Activated CD8-positive, alpha-beta T cell treated with anti-CD3 and anti-CD28 coated beads, Interleukin-2, amount 10 ng/mL, durations not matched to agents 7 days and 5 days (primary cell): ENCODE results near the gene METRNL. TPM values are rescaled to one million over a fixed set of nuclear protein-coding genes. Genes with fewer than 3 reads are reported as not detected.

Experiments used
- ATAC-seq: fragments of 150-1000 bp; cut with Tn5 transposase; one replicate; pipeline ENCODE4 v1.10.0; 2021; ENCODE audit warnings: moderate library complexity
- CTCF ChIA-PET: fragments of 350-600 bp; sonication (Branson Sonifier 250); formaldehyde crosslinking; loops from one replicate; lab custom pipeline; 2021; ENCODE audit warnings: antibody characterized with exemption; lab: Charles Lee
- POLR2A ChIA-PET: fragments of 350-600 bp; sonication (Branson Sonifier 250); formaldehyde crosslinking; loops from one replicate; lab custom pipeline; 2021; ENCODE audit warnings: antibody characterized with exemption; lab: Charles Lee
- DNase-seq: peaks from one replicate; pipeline ENCODE4 v3.0.0-alpha.2; 2020
- H3K27ac Mint-ChIP-seq: one replicate; pipeline ENCODE4 v1.8.0; 2021; ENCODE audit warnings: mild to moderate bottlenecking, mixed read lengths
- H3K27me3 Mint-ChIP-seq: one replicate; pipeline ENCODE4 v1.8.0; 2021; ENCODE audit warnings: low read depth, mixed read lengths
- H3K36me3 Mint-ChIP-seq: one replicate; pipeline ENCODE4 v1.8.0; 2021; ENCODE audit warnings: low read depth, mixed read lengths
- H3K4me1 Mint-ChIP-seq: one replicate; pipeline ENCODE4 v1.8.0; 2021; ENCODE audit warnings: low read depth, mixed read lengths
- H3K4me3 Mint-ChIP-seq: one replicate; pipeline ENCODE4 v1.8.0; 2021; ENCODE audit warnings: mild to moderate bottlenecking, mixed read lengths
- H3K9me3 Mint-ChIP-seq: one replicate; pipeline ENCODE4 v1.8.0; 2022; ENCODE audit warnings: mixed read lengths; ENCODE audit not compliant: insufficient read depth
- total RNA-seq, 2 experiments: library from RNA; stranded (reverse); gene quantifications; one replicate each; pipeline ENCODE4 v1.2.3, GENCODE V29; 2021

The METRNL gene
- total RNA-seq, 2 experiments from 2014 or later = 3.0 to 4.8 TPM

DNA sequence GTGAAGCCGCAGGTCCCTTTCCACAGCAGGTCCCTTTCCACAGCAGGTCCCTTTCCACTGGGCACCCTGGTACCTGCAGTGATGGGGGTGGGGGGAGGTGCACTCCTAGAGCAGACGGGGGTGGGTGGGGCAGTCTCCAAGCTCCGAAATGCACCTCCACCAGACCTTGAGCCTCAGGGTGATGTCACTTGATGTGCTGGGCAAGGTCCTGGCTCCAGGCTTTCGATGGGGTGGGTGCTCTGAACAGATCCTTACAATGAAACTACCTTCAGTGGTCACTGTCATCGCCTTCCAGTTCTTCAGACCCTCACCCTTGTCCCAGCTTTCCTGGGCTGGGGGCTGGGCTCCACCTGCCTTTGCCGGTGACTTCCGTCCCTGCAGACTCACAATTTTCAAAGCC, 1.5 kb upstream of the METRNL start:
- DNase-seq (no peak), ATAC-seq (no peak)
- no peak overlapping the region for H3K27ac Mint-ChIP-seq
- no peaks in the 10 kb centered on the region for H3K9me3 Mint-ChIP-seq
- peaks cover 13% of the 10 kb centered on the region for H3K4me1 Mint-ChIP-seq
- H3K4me3 Mint-ChIP-seq = peak overlapping the region; percentile 36
- peaks cover 27% of the 10 kb centered on the region for H3K27me3 Mint-ChIP-seq
- peaks cover 10% of the 10 kb centered on the region for H3K36me3 Mint-ChIP-seq
- ChIA-PET CTCF (interaction anchor here (2.3 kb wide), 1 partner anchor 123 kb away, joined by 4 read pairs; no protein-coding TSS in a partner anchor), POLR2A (no interaction called here)

- CTCF ChIA-PET = interaction anchor here (2.3 kb wide), 1 partner anchor 122 kb away, joined by 4 read pairs; no protein-coding TSS in a partner anchor
- ATAC-seq = peak; percentile 22
- H3K4me1 Mint-ChIP-seq = peaks cover 21% of the 10 kb centered on the region
- no peaks in the 10 kb centered on the region for H3K9me3 Mint-ChIP-seq
- H3K4me3 Mint-ChIP-seq = peak overlapping the region; percentile 36
- H3K27me3 Mint-ChIP-seq = peaks cover 27% of the 10 kb centered on the region
- DNase-seq = peak; percentile 32
- peaks cover 12% of the 10 kb centered on the region for H3K36me3 Mint-ChIP-seq
- POLR2A ChIA-PET = interaction anchor here (1.0 to 1.1 kb wide), 2 partner anchors 25 to 122 kb away, joined by 4 read pairs; no protein-coding TSS in a partner anchor
- H3K27ac Mint-ChIP-seq = no peak overlapping the region
These were observed 744 bp upstream of the METRNL start for GRCh38 chr17:83078378-83079351.

DNA sequence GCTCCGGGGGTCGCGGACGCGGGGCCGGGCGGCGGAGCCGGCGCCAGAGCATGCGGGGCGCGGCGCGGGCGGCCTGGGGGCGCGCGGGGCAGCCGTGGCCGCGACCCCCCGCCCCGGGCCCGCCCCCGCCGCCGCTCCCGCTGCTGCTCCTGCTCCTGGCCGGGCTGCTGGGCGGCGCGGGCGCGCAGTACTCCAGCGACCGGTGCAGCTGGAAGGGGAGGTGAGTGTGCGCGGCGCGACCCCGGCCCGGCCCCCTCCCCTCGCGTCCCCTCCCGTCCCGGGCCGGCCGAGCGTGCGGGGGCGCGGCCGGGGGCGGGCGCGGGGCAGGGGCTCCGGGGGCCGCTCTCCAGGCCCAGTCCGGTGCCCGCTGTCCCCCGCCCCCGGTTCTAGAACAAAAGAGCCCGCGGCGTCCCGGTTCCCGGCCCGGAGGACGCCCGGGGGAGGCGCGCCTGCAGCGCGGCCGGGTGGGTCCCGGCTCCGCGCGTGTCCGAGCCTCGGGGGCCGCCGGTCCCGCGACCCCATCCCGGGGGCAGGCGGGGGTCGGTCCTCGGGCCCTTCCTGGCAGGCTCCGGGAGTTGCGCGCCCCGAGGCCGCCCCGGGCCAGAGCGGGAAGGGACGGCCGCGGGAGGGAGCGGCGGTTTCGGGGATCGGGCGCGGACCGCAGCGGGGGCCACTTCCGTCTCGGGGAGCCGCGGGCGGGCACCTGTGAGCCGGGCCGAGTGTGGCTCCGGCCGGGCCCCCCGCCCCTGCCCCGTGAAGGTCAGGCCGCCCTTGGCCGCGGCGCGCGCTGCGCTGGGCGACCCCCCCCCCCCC, 563 bp downstream of the METRNL start:
- peaks cover 12% of the 10 kb centered on the region for H3K36me3 Mint-ChIP-seq
- peaks cover 33% of the 10 kb centered on the region for H3K4me1 Mint-ChIP-seq
- ChIA-PET POLR2A (interaction anchor here (1.0 to 1.1 kb wide), 2 partner anchors 26 to 120 kb away, joined by 4 read pairs; no protein-coding TSS in a partner anchor), CTCF (no interaction called here)
- peak; percentile 9 for ATAC-seq
- peaks cover 27% of the 10 kb centered on the region for H3K27me3 Mint-ChIP-seq
- no peak overlapping the region for H3K27ac Mint-ChIP-seq
- no peak overlapping the region for H3K4me3 Mint-ChIP-seq
- no peak for DNase-seq
- H3K9me3 Mint-ChIP-seq = no peaks in the 10 kb centered on the region

GRCh38 chr17:83080579-83080857, 1.1 kb downstream of the METRNL start:
- peaks cover 12% of the 10 kb centered on the region for H3K36me3 Mint-ChIP-seq
- ChIA-PET CTCF (no interaction called here), POLR2A (no interaction called here)
- H3K4me1 Mint-ChIP-seq = peaks cover 35% of the 10 kb centered on the region
- no peaks in the 10 kb centered on the region for H3K9me3 Mint-ChIP-seq
- DNase-seq (no peak), ATAC-seq (peak; percentile 5)
- peaks cover 27% of the 10 kb centered on the region for H3K27me3 Mint-ChIP-seq
- no peak overlapping the region for H3K27ac Mint-ChIP-seq
- H3K4me3 Mint-ChIP-seq = no peak overlapping the region

GRCh38 chr17:83080858-83081683, 1.7 kb downstream of the METRNL start:
- DNase-seq = peak; percentile 35

DNA sequence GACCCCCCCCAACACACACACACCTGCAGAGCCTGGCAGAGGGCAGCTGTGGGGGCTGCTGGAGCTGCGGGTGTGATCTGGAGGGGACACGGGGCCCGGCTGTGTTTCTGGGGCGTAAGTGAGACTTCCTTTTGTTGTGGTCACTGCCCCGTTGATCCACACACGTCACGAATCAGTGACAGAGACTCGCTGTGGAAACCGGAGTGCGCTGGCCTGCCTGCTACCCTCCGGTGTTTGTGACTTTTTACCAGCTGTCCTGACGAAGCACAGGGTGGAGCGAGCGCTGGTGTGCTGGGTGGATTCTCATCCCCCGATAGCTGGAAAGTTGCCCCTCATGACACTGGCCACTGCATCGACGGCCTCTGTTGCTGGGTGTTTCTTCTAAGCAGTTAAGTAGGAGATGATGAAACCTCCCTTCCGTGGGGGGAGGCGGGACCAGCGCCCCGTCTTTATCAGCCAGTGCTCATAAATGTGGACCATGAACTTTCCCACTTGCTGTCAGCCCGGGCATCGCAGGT, 2.3 kb downstream of the METRNL start:
- Mint-ChIP-seq H3K9me3 (no peaks in the 10 kb centered on the region), H3K27ac (peak overlapping the region; percentile 49)
- no peak for ATAC-seq

More at GRCh38 chr17:83080858-83081683, 1.7 kb downstream of the METRNL start:
- ATAC-seq = peak; percentile 4
- ChIA-PET POLR2A (no interaction called here), CTCF (no interaction called here)
- peak overlapping the region; percentile 55 for H3K4me3 Mint-ChIP-seq
- peaks cover 38% of the 10 kb centered on the region for H3K4me1 Mint-ChIP-seq
- peaks cover 27% of the 10 kb centered on the region for H3K27me3 Mint-ChIP-seq
- H3K9me3 Mint-ChIP-seq = no peaks in the 10 kb centered on the region
- H3K27ac Mint-ChIP-seq = peak overlapping the region; percentile 49
- peaks cover 12% of the 10 kb centered on the region for H3K36me3 Mint-ChIP-seq

DNA sequence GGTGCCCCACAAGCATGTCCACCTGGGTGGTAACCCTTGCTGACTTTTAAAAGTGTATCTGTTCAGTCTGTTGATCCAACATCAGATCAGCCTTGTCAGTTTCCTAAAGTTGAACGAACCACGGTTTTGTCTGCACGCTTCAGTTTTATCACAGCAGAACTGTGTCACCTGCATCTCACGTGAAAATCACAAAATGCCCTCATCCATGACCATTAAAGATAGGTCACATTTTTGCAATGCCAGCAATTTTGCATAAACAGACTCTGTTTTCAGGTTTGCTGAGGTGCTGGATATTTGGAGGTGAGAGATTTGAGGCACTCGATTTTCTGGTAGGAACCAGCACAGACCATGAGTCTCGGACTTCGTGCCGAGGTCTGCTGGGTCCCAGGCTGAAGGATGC, 3.0 kb downstream of the METRNL start:
- DNase-seq = no peak
- H3K27ac Mint-ChIP-seq = peak overlapping the region; percentile 39
- H3K4me1 Mint-ChIP-seq = peaks cover 39% of the 10 kb centered on the region
- H3K27me3 Mint-ChIP-seq = peaks cover 17% of the 10 kb centered on the region
- H3K9me3 Mint-ChIP-seq = no peaks in the 10 kb centered on the region
- ChIA-PET CTCF (no interaction called here), POLR2A (no interaction called here)
- no peak for ATAC-seq
- H3K4me3 Mint-ChIP-seq = peak overlapping the region; percentile 55
- H3K36me3 Mint-ChIP-seq = peaks cover 12% of the 10 kb centered on the region

More for the DNA sequence above, 2.3 kb downstream of the METRNL start:
- POLR2A ChIA-PET = no interaction called here
- CTCF ChIA-PET = no interaction called here
- H3K4me3 Mint-ChIP-seq = peak overlapping the region; percentile 55
- H3K27me3 Mint-ChIP-seq = peaks cover 21% of the 10 kb centered on the region
- no peak for DNase-seq
- peaks cover 39% of the 10 kb centered on the region for H3K4me1 Mint-ChIP-seq
- H3K36me3 Mint-ChIP-seq = peaks cover 12% of the 10 kb centered on the region

DNA sequence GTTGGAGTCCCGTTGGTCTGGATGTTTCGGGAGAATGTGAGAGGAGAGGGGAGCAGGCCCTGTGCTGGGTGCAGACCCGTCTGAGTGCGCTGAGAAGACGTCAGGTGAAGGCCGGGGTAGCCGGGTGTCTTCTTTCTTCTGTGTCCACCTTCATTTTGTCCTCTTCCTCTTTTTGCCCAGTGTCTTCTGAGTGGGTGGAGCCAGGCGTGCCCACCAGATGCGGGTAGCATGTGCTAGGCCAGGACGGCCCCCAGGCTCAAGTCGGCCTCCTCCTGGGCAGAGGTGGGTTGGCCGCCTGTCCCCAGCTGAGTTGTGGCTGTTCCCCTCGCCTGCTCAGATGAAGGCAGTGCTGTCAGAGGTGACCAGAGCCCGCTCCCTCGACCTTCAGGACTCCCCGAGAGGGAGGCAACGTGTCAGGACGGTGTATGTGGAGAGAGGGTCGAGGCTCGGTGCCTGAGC, 3.5 kb downstream of the METRNL start:
- H3K27ac Mint-ChIP-seq = peak overlapping the region; percentile 80
- H3K4me3 Mint-ChIP-seq = peak overlapping the region; percentile 55
- peaks cover 39% of the 10 kb centered on the region for H3K4me1 Mint-ChIP-seq
- POLR2A ChIA-PET = interaction anchor here (1.3 kb wide), 1 partner anchor 117 kb away, joined by 5 read pairs; no protein-coding TSS in a partner anchor
- CTCF ChIA-PET = interaction anchor here (1.8 to 2.3 kb wide), 2 partner anchors 118 to 301 kb away, joined by 5 to 12 read pairs; no protein-coding TSS in a partner anchor
- ATAC-seq (no peak), DNase-seq (no peak)
- H3K36me3 Mint-ChIP-seq = peaks cover 12% of the 10 kb centered on the region
- peaks cover 11% of the 10 kb centered on the region for H3K27me3 Mint-ChIP-seq
- no peaks in the 10 kb centered on the region for H3K9me3 Mint-ChIP-seq

DNA sequence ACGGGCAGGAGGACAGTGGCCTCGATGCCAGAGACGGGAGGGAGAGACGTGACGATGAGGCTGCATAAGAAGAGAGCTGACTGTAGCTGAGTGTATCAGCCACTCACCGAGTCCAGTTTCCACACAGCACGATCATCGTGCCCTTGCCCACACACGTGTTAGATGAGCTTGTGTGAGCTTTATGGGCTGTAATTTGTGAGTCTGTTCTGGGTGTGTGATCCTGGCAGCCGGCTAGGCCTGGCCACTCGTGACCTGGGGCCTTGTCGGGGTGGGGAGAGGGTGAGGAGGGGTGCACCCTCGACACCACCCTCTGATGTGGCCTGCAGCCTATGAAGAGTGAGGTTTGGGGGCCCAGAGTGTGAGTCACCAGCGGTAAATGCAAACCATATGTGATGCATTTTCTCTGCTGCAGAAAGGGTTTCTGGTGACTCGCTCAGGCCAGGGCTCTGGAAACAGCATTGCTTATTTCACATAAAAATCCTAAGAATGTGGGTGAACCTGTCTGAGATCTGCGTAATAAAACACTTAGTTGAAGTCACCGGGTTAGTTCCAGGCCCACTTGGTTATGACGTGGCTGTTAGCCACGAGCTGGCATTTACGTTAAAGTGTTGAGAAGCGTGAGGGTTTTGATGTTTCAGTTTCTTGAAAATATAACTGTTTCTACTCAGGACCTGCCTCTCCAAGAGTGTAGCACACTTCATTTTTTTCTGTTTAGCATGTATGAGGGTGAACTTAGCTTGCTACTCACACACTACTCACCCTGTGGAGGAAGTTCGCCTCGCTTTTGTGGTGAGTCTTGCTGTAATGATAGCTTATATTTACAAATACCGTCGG, 4.2 kb downstream of the METRNL start:
- H3K9me3 Mint-ChIP-seq = no peaks in the 10 kb centered on the region
- H3K4me1 Mint-ChIP-seq = peaks cover 39% of the 10 kb centered on the region
- ATAC-seq (peak; percentile 32), DNase-seq (peak; percentile 68)
- peaks cover 7% of the 10 kb centered on the region for H3K27me3 Mint-ChIP-seq
- H3K27ac Mint-ChIP-seq = peak overlapping the region; percentile 80
- ChIA-PET POLR2A (interaction anchor here (0.9 to 1.3 kb wide), 4 partner anchors 117 to 302 kb away, joined by 3 to 5 read pairs (median 3); no protein-coding TSS in a partner anchor), CTCF (interaction anchor here (0.6 to 2.3 kb wide), 7 partner anchors 8 to 302 kb away, joined by 3 to 12 read pairs (median 4); no protein-coding TSS in a partner anchor)
- peaks cover 12% of the 10 kb centered on the region for H3K36me3 Mint-ChIP-seq
- peak overlapping the region; percentile 55 for H3K4me3 Mint-ChIP-seq

DNA sequence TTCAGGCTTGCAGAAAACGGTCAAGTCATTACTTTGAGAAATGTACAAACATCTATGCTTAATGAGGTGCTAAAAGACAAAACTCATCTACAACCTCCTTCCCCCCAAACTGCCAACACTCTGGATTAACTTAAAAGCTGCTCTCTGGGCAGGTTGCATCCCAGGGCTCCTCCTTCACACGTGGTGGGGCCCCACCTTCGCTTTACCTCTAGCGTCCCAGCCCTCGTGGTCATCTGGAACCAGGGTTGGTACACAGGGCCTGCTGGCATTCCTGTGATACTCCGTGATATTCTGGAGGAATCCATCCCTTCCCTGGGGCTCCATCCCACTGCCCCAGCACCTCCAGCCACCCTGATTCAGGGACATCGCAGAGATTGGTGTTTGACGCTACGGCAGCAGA, 4.8 kb downstream of the METRNL start:
- H3K4me3 Mint-ChIP-seq = peak overlapping the region; percentile 55
- no peaks in the 10 kb centered on the region for H3K9me3 Mint-ChIP-seq
- DNase-seq (no peak), ATAC-seq (no peak)
- ChIA-PET CTCF (interaction anchor here (0.6 to 2.3 kb wide), 7 partner anchors 9 to 303 kb away, joined by 3 to 12 read pairs (median 4); no protein-coding TSS in a partner anchor), POLR2A (interaction anchor here (0.9 to 1.3 kb wide), 4 partner anchors 116 to 303 kb away, joined by 3 to 5 read pairs (median 3); no protein-coding TSS in a partner anchor)
- H3K27ac Mint-ChIP-seq = peak overlapping the region; percentile 80
- H3K4me1 Mint-ChIP-seq = peaks cover 39% of the 10 kb centered on the region
- H3K36me3 Mint-ChIP-seq = peaks cover 12% of the 10 kb centered on the region
- H3K27me3 Mint-ChIP-seq = peaks cover 7% of the 10 kb centered on the region
